ENCODE results near the gene ACOT7.

- TF ChIP-seq CTCF (IDR thresholded peaks at IDR 0.05) (no peak), POLR2A (IDR thresholded peaks at IDR 0.05; ENCODE audit: low read depth) (no peak)
These were observed 119.5 kb downstream of the ACOT7 start for GRCh38 chr1:6274102-6274501.

Measured in esophagus muscularis mucosa (tissue), 3 donors.